ENCODE data around the gene MRPS18A.

MRPS18A gene

DNA sequence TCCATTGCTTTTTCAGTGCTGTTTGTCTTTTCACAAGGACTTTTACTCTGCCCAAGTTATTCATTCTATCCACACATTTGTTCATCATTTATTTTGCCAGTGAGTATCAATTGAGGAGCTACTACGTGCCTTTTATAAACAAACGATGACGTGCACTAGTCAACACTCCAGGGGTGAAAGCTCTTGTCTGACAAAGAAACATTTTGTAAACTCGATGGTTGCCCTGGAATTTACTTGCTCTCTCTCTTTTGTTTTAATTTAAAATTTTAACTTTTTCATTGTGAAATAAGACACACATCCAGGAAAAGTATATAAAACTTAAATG lies 8.3 kb upstream of the MRPS18A start:
- DNase-seq: no peak

DNA sequence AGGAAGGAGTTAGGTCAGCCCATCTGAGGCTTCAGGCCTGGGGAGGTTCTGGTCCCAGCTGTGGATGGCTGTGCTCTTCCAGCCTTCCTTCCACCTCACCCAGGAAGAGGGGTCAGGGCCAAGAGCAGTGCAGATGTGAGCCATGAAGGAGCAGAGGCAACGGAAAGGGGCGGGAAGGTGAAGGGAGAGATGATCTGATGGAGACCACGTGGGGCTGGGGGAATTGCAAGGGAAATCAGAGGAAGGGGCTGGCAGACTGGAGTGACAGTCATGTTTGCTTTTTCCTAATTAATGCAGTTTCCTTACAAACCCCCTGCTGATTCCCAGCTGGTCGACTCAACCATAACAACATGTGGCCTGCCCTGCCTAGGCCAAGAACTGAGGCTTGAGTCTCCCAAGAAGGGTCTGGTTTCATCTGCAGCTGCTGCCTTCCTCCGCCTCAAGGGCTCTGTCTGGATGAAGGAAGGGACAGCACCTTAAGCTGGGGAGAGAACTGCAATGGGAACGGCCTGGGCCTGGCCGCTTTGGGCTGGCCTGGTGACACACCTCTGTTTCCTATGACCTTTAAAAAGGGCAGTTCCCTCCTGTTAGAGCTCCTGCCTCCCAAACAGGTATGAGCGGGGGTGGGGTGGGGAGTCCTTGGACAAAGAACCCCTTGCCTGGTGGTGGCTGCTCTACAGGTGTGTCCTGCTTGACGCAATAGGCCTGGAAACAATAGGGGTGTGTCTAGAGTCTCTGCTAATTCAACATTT lies 7.8 kb upstream of the MRPS18A start:
- DNase-seq: no peak

- no peak for DNase-seq
Observed at GRCh38 chr6:43689421-43689820, 1.8 kb upstream of the MRPS18A start.

GRCh38 chr6:43687079-43687436 lies 533 bp downstream of the MRPS18A start:
- no peak for DNase-seq

DNA sequence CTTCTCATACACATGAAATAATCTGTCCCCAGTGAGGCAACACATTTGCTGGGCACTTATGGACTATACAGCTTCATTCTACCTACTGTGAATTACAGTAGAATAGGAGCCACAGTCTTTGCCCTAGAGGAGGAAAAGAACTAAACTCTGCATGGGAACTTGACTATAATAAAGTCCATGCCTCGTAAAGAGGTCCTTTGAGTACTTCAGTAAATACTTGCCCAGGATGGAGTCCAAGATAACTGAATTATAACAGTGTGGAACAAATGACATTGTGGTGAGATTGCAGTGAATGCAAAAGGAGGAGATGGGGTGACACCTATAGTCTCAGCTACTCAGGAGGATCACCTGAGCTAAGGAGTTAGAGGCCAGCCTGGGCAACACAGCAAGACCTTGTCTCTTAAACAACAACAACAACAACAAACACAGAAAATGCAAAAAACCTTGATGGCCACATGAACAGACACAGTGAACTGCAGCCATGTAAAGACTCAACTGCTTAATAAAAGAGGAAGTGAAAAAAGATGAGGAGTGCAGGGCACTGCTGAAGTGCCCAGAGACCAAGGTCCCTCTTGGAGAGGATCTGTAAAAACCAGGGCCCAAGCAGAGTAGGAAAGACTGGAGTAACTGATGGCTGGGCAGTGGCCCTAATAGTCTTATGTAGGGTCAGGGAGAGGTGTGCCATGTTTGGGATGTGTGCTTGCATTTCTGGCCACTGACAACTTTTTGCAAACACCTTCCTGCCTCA lies 3.7 kb downstream of the MRPS18A start:
- DNase-seq: no peak

GRCh38 chr6:43682724-43683429 lies 4.7 kb downstream of the MRPS18A start:
- DNase-seq: no peak

DNA sequence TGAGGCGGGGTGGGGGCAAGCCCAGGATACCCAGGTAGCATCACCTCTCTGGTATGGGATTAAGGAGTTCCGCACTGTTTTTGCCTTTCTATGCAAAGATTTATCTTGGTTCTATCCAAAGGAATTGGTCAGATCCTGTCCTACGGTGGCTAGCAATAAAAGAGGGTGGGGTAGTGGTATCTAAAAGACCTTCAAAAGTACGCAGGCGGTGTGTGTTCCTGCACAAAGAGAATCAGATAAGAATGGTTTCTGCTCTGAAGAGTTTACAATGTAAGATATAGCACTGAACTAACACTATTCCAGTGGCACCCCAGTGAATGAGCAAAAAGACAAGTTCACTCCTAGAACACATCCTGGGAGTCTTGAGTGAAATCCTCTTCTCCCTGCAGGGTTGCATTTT lies 6.3 kb downstream of the MRPS18A start:
- no peak for DNase-seq

- DNase-seq: no peak
Observed at GRCh38 chr6:43680308-43681200, 7.0 kb downstream of the MRPS18A start.

- no peak for DNase-seq
Observed at GRCh38 chr6:43679057-43679456, 8.5 kb downstream of the MRPS18A start.

GRCh38 chr6:43678341-43678740 lies 9.2 kb downstream of the MRPS18A start:
- no peak for DNase-seq

GRCh38 chr6:43677759-43678158 lies 9.8 kb downstream of the MRPS18A start:
- DNase-seq: no peak

GRCh38 chr6:43676962-43677606 lies 10.5 kb downstream of the MRPS18A start:
- DNase-seq: no peak

GRCh38 chr6:43674921-43675320 lies 12.7 kb downstream of the MRPS18A start:
- no peak for DNase-seq

GRCh38 chr6:43674291-43674690 lies 13.3 kb downstream of the MRPS18A start:
- DNase-seq: no peak

DNA sequence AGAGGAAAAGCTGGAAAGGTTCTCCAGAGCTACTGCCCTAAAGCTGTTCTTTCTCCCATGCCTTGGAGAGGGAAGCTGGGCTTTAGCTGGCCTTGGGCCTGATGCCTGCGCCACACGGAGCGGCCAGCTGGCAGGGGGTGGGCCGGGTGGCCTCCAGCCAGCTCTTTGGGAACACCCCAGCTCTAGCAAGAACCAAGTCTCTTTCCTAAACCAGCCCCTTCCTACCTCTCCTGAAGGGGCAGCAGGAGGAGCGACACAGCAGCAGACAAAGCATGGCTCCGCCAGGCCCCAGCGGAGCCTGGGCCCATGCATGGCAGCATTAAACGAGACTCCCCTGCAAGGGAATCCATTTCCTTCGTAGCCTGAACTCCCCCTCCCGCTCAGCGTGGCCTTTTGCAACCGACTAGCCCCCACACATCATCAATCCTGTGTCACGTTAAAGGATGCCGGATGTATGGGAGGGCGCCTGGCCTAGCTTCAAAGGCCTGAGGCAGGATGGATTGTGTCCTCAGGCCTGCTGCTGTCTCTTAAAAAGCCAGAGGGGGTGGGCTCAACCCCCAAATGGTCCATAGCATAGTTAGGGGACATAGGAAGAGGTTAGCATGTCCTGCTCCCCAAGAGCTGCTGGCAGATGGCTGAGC lies 14.0 kb downstream of the MRPS18A start:
- no peak for DNase-seq

DNA sequence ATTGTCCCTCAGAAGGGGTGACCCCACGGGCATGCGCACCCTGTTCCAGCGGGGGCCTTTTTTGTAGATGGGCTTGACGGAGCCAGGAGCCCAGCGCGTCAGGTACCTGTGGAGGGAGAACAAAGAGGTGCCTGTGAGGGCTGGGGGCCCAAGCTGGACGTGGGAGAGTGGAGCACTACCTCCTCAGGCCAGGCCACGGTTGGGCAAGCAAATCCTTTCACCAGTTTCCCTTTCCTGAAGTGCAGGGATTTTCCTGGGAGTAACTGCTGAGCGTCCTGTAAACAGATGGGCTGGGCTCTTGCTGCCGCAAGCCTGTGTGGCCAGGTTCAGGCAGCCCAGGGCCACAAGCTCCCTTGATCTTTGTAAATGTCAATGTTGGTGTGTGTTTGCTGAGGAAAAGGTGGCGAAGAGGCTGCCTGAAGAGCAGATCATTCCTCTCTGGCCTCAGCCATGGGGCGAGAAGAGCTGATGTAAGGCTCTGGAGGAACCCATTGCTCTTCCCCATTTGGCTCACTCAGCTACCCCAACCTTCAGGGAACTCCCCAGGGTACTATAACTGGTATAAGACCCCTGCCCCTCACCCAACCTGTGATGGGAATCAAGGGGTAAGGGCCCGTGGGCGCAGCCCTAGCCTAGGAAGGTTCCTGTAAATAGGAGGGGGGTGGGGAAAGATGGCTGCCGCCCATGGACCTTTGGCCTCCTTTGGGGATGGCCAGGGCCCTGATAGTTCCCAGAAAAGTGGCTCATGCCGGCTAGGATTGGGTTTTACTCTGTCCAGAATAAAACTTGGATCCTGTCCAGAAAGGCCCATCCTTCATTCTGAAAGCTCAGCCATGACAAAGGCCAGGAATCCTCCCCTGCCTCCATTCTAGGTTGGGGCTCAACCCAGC lies 15.5 kb downstream of the MRPS18A start:
- DNase-seq: no peak

DNA sequence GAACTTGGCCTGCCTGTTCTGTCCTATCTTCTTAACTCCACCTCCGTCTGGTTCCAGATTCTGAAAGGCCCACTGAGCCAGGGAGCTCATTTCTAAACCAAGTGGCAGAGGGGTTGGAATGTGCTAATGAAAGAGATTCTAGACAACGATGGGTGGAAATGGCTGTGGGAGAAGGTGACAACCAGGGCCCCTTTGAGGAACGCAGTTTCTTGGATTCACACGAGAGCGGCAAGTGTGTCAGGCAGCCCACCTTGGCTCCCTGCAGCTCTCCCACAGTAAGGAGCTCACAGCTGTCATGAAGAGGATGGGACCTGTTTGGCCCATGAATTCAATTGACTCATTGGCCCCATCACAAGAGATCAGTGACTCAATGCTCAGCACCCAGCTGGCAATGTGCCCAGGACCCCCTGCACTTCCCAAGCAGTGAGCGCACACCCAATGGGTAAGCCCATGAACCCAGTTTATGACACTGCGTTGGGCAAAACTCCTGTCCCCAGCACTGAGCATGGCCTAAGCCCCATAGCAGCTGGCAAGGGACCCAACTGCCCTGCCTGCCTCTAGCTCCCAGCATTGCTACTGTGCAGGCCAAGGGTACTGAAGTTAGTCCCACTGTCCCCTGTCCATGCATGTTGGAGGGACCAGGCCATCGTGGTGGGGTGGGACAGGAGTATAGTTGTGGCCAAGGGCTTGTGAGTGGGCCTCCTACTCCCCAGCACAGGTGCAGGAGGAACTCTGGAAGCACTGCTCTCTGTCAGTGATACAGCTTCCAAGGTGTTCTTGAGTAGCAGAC lies 16.4 kb downstream of the MRPS18A start:
- no peak for DNase-seq

DNA sequence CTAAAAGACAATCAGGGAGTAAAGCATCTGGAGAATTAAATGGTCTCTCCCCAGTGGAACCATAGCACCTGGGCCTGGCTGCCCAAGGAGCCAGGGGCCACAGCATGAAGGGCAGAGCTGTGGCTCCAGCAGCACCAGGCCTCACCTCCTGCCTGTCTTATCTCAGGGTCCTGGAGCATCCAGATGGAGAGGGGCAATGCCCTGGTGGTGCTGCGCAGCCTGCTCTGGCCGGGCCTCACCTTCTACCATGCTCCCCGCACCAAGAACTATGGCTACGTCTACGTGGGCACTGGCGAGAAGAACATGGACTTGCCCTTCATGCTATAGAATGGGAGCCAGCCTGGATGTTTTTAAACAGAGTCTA lies 17.0 kb downstream of the MRPS18A start:
- no peak for DNase-seq

DNA sequence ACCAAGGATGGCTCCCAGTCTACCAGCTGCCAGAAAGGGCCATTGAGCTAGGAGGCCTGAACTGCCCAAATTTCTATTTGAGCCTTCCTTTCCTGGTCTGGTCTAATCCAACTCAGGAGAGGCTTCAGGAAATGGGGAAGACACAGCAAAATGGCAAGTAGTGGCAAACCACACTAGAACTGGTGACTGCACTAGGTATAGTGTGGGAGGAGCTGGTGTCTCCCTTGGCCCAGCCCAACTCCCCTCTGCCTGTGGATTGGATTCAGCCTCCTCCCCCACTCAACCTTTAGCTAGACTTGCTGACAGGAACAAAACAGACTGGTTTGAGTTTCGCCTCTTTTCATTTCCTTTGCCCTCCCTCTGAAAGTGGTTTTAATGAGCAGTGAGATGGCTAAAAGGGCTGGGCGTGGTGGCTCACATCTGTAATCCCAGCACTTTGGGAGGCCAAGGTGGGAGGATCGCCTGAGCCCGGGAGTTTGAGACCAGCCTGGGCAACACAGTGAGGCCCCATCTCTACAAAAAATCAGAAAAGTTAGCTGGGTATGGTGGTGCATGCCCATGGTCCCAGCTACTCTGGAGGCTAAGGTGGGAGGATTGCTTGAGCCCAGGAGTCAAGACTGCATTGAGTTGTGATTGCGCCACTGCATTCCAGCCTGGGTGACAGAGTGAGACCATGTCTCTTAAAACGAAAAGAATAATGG lies 17.5 kb downstream of the MRPS18A start:
- DNase-seq: no peak
